Measurements from ENCODE around the gene DAAM1. TPM values are rescaled to one million over a fixed set of nuclear protein-coding genes. Genes with fewer than 3 reads are reported as not detected.

Gene DAAM1
- polyA plus RNA-seq, 1 donor (not counting 4 experiments of a cell fraction or from before 2014, with no cell fraction given): 44.6 TPM

DNA sequence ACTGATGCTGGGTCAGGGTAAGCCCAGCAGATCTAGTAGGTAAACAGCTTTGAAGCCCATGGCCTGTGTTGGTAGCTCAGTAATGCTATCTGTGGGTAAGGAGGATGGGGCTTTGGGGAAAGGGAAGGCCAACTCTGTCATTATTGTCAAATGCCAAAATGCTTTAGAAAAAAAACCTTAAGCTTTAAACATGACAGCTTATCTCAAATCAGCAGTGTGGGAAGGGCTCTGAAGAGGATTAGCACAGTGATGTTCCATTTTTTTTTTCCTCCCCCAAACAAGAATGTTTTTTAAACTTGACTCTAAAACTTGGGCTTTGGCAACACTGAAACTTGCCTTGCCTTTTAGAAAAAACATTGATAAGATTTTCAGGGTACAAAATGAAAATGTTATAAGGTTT is 11.7 kb downstream of the DAAM1 start:
- FAIRE-seq (no peak), DNase-seq (ENCODE audit: low read depth, low spot score) (no peak)
- Histone ChIP-seq H2AFZ (ENCODE audit: control insufficient read depth, low read length) (no peak overlapping the region), H3K4me3 (ENCODE audit: control insufficient read depth in 2 of 3, extremely low read depth in 1 of 3, insufficient read depth in 2 of 3, low read depth in 1 of 3, low read length in 3 of 3) (no peak overlapping the region), H3K27me3 (ENCODE audit: control insufficient read depth, extremely low read depth, insufficient read depth, low read length) (no peaks in the 10 kb centered on the region), H3K9me3 (ENCODE audit: control insufficient read depth, low read depth, low read length) (no peaks in the 10 kb centered on the region), H3K27ac (ENCODE audit: control insufficient read depth, insufficient read depth, low read length) (no peak overlapping the region), H3K9ac (ENCODE audit: control insufficient read depth, extremely low read depth, insufficient read depth, low read length) (no peak overlapping the region), H3K9me1 (ENCODE audit: control insufficient read depth, extremely low read depth, insufficient read depth, low read length) (no peaks in the 10 kb centered on the region), H4K20me1 (ENCODE audit: control insufficient read depth, extremely low read depth, insufficient read depth, low read length) (no peaks in the 10 kb centered on the region), H3K36me3 (ENCODE audit: control insufficient read depth in 2 of 2, extremely low read depth in 1 of 2, insufficient read depth in 2 of 2, low read length in 2 of 2) (no peaks in the 10 kb centered on the region), H3K4me2 (ENCODE audit: control insufficient read depth, extremely low read depth, insufficient read depth, low read depth, low read length) (no peak overlapping the region), H3K4me1 (ENCODE audit: control insufficient read depth, extremely low read depth, insufficient read depth, low read length) (no peaks in the 10 kb centered on the region), H3K79me2 (ENCODE audit: control insufficient read depth, insufficient read depth, low read length) (peaks cover 51% of the 10 kb centered on the region)
- dilution Hi-C loops (cut with MboI; ENCODE audit: extremely low pct_ligation_motif_present, low sequenced_read_pairs): no loop called here
- TF ChIP-seq, protein P1, sequence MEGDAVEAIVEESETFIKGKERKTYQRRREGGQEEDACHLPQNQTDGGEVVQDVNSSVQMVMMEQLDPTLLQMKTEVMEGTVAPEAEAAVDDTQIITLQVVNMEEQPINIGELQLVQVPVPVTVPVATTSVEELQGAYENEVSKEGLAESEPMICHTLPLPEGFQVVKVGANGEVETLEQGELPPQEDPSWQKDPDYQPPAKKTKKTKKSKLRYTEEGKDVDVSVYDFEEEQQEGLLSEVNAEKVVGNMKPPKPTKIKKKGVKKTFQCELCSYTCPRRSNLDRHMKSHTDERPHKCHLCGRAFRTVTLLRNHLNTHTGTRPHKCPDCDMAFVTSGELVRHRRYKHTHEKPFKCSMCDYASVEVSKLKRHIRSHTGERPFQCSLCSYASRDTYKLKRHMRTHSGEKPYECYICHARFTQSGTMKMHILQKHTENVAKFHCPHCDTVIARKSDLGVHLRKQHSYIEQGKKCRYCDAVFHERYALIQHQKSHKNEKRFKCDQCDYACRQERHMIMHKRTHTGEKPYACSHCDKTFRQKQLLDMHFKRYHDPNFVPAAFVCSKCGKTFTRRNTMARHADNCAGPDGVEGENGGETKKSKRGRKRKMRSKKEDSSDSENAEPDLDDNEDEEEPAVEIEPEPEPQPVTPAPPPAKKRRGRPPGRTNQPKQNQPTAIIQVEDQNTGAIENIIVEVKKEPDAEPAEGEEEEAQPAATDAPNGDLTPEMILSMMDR (optimal IDR thresholded peaks at IDR 0.05 in 1 of 3, IDR thresholded peaks at IDR 0.05 in 1 of 3, conservative IDR thresholded peaks at IDR 0.05 in 1 of 3; ENCODE audit: extremely low read depth in 1 of 3, insufficient read depth in 2 of 3, low read length in 3 of 3): no peak
- TF ChIP-seq EZH2 (IDR thresholded peaks at IDR 0.05; ENCODE audit: low read length): no peak

GRCh38 chr14:59202031-59202430 is 13.6 kb downstream of the DAAM1 start:
- peaks cover 39% of the 10 kb centered on the region for H3K79me2 ChIP-seq (ENCODE audit: control insufficient read depth, insufficient read depth, low read length)
- no peak overlapping the region for H3K4me3 ChIP-seq (ENCODE audit: control insufficient read depth in 2 of 3, extremely low read depth in 1 of 3, insufficient read depth in 2 of 3, low read depth in 1 of 3, low read length in 3 of 3)
- H3K27me3 ChIP-seq (ENCODE audit: control insufficient read depth, extremely low read depth, insufficient read depth, low read length): no peaks in the 10 kb centered on the region
- TF ChIP-seq, protein P1 (optimal IDR thresholded peaks at IDR 0.05 in 1 of 3, IDR thresholded peaks at IDR 0.05 in 1 of 3, conservative IDR thresholded peaks at IDR 0.05 in 1 of 3; ENCODE audit: extremely low read depth in 1 of 3, insufficient read depth in 2 of 3, low read length in 3 of 3): no peak
- TF ChIP-seq EZH2 (IDR thresholded peaks at IDR 0.05; ENCODE audit: low read length): no peak
- no peaks in the 10 kb centered on the region for H3K9me1 ChIP-seq (ENCODE audit: control insufficient read depth, extremely low read depth, insufficient read depth, low read length)
- no peak overlapping the region for H3K4me2 ChIP-seq (ENCODE audit: control insufficient read depth, extremely low read depth, insufficient read depth, low read depth, low read length)
- dilution Hi-C loops (cut with MboI; ENCODE audit: extremely low pct_ligation_motif_present, low sequenced_read_pairs): no loop called here
- no peak overlapping the region for H3K9ac ChIP-seq (ENCODE audit: control insufficient read depth, extremely low read depth, insufficient read depth, low read length)
- H3K27ac ChIP-seq (ENCODE audit: control insufficient read depth, insufficient read depth, low read length): no peak overlapping the region
- H4K20me1 ChIP-seq (ENCODE audit: control insufficient read depth, extremely low read depth, insufficient read depth, low read length): no peaks in the 10 kb centered on the region
- no peaks in the 10 kb centered on the region for H3K4me1 ChIP-seq (ENCODE audit: control insufficient read depth, extremely low read depth, insufficient read depth, low read length)
- FAIRE-seq (no peak), DNase-seq (ENCODE audit: low read depth, low spot score) (no peak)
- no peak overlapping the region for H2AFZ ChIP-seq (ENCODE audit: control insufficient read depth, low read length)
- H3K36me3 ChIP-seq (ENCODE audit: control insufficient read depth in 2 of 2, extremely low read depth in 1 of 2, insufficient read depth in 2 of 2, low read length in 2 of 2): no peaks in the 10 kb centered on the region
- H3K9me3 ChIP-seq (ENCODE audit: control insufficient read depth, low read depth, low read length): no peaks in the 10 kb centered on the region
